Kidney tubule cell (primary cell): Measurements from ENCODE around the gene PPP1R26.
"Not testable (repeated sequence)": the region's sequence is repeated elsewhere in the genome, so short reads cannot be mapped to it uniquely, and the experiment has no call there.

Experiments used
- DNase-seq: peaks from one replicate; pipeline ENCODE4 v3.0.0-alpha.2; 2018; ENCODE audit warnings: low spot score

PPP1R26 gene, protein sequence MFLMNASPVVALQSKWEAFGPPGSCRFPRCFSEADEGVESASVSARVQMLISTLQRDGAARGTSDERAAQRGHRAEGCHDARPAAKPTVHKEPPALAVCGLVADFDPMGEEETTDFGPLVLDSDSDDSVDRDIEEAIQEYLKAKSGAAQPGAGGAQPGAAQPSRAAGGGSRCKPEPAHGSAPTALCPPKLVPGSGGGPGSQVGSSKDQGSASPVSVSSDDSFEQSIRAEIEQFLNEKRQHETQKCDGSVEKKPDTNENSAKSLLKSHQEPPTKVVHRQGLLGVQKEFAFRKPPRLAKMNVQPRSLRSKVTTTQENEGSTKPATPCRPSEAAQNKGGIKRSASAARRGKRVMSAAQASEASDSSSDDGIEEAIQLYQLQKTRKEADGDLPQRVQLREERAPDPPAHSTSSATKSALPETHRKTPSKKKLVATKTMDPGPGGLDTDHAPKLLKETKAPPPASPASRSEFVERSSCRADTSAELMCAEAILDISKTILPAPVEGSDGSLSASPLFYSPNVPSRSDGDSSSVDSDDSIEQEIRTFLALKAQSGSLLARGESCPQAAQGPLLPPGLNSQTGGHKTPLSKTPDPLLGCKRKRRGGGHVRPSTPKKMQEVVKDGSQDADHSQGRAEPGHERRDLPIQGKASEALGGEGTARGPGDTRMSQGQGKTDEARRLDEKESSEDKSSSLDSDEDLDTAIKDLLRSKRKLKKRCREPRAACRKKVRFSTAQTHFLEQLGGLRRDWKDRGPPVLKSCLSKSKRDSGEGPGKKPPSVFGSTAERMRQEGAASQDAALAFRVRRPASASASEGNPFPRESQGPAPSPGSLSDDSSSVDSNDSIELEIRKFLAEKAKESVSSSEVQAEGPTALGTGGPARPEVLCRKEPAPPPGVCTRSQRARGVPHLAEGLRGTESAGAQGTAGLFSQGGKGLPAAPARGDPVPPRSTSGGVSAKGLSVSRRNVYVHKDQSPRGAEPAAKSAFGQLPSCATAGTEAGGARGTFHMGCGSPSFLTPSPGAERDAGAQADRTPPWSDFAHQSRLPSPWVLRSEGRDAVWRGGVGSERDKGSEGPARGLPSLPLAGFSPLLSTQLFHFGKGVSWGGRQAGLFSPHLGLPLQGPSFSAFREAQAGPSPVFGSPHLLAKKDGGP (N-terminal part only)

DNA sequence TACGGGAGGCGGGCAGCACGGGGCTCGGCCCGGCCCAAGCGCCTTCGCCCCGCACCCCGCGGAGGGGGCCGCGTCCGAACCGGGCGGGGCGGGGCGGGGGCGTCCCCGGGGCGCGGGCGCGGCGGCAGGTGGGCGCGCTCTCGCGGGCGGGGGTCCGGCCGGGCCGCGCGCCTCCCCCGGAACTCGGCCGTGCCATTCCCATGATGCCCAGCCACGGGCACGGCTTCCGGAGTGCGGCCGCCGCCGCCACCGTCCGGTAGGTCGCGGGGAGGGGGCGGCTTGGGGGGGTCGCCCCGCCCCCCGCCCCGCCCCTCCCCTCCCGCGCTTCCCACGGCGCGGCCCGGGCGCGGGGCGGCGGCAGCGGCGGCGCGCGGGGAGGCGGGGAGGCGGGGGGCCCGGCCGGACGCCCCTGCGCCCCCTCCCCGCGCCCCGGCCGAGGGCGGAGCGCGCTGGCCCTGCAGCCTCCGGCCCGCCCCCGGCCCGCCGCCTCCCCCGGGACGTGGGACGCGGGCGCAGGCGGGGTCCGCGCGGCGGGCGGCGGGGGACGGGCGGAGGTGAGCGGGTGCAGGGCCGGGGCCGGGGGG is at the start of gene PPP1R26:
Gene PPP1R26 (plus strand): TSS at position 314 of the 584 bp plus-strand sequence. CDS start 4,729 bp downstream, outside the sequence.
- DNase-seq: peak; percentile 57

DNA sequence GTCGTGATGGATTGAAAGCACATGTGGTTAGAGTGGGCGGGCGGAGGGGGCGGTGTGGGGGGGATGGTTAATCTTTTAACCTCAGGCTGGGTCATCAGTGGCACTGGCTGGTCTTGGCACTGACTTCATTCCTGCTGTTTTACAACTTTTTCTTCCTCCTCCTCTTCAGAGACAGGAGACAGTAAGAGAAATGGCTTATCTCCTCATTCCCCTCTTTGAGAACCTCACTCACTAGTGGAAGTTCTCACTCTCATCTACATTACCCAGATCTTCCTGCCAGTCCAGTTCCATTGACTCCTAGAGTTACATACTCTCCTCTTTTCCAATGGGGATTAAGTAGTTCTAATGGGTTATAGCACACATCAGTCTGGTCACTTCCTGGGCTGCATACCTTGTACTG is 42.3 kb upstream of the PPP1R26 start:
- DNase-seq: no peak

DNA sequence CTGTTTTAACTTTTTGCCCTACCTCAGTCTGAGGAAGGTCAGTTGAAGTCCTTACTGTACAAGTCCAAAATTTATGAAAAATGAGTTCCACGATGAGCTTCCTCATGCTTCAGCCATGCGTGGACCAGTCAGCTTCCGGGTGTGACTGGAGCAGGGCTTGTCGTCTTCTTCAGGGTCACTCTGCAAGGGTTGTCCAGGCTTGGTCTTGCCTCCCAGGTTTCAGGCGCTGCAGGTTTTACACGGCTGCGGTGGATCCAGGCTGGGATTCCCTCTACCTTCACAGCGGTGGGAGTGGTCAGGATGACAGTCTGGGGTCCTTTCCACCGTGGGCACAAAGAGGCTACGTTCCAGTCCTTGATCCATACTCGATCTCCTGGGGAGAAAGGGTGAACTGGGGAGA is 41.9 kb upstream of the PPP1R26 start:
- not testable (repeated sequence) for DNase-seq

DNA sequence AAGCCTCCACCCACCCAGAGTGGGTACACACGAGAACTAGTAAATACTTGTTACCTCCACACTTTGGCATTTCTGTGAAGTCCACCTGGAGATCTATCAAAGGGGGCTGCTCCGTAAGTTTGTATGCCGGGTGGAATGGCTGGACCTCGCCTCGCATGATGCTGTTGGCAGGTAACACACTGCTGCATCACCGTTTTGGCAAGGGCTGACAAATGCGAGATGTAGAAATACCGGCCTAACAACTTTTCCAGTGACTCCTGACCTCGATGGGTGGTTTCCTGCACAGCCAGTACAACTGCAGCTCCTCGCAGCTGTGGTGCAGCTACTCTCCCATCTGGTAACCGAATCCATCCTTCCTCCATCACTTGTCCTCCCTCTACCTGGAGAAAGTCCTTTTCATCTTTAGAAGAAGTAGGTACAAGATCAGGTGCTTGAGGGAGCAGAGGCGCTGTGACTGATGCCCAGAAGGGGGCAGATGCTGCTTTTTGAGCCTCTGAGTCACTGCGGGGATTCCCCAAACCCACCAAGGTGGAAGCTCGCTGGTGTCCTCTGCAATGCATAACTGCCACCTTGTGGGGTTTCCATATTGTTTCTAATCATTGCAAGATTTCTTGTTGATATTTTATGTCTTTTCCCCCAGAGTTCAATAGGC is 40.9 kb upstream of the PPP1R26 start:
- peak; percentile 33 for DNase-seq

DNA sequence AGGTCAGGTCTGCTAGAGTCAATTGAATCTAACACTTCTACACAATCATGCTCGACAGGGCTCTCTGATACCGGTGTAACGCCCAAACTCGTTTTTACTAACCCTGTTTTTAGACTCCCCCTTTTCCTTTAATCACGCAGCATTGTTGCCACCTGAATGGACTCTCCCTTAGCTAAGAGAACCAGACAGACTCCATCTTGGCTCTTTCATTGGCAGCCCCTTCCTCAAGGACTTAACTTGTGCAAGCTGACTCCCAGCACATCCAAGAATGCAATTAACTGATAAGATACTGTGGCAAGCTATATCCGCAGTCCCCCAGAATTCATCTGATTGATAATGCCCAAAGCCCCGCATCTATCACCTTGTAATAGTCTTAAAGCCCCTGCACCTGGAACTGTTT is 40.1 kb upstream of the PPP1R26 start:
- DNase-seq: not testable (repeated sequence)

DNA sequence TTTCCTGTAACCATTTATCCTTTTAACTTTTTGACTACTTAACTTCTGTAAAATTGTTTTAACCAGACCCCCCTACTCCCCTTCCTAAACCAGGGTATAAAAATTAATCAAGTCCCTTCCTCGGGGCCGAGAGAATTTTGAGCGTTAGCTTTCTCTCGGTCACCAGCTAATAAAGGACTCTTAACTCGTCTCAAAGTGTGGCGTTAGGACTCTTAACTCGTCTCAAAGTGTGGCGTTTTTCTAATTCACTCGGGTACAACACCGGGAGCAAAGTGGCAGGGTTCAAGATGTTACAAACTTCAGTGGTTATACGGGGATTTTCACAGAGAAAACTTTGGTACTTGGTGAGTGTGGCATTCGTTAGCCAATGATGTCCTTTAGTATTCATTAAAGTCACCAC is 39.7 kb upstream of the PPP1R26 start:
- no peak for DNase-seq

DNA sequence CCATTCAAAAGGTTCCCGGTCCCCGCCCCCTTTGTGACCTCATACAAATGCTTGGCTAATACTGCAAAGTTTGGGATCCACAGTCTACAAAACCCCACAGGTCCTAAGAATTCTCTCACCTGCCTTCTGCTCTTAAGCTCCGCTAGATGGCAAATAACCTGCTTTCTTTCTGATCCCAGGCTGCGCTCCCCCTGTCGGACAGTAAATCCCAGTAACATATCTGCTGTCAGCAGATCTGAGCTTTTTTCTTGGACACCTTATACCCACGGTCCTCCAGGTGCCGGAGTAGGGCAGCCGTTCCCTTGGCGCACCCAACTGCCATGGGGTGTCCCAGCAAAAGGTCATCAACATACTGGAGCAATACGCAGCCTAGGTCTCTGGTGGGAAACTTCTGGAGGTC is 39.0 kb upstream of the PPP1R26 start:
- peak; percentile 13 for DNase-seq

DNA sequence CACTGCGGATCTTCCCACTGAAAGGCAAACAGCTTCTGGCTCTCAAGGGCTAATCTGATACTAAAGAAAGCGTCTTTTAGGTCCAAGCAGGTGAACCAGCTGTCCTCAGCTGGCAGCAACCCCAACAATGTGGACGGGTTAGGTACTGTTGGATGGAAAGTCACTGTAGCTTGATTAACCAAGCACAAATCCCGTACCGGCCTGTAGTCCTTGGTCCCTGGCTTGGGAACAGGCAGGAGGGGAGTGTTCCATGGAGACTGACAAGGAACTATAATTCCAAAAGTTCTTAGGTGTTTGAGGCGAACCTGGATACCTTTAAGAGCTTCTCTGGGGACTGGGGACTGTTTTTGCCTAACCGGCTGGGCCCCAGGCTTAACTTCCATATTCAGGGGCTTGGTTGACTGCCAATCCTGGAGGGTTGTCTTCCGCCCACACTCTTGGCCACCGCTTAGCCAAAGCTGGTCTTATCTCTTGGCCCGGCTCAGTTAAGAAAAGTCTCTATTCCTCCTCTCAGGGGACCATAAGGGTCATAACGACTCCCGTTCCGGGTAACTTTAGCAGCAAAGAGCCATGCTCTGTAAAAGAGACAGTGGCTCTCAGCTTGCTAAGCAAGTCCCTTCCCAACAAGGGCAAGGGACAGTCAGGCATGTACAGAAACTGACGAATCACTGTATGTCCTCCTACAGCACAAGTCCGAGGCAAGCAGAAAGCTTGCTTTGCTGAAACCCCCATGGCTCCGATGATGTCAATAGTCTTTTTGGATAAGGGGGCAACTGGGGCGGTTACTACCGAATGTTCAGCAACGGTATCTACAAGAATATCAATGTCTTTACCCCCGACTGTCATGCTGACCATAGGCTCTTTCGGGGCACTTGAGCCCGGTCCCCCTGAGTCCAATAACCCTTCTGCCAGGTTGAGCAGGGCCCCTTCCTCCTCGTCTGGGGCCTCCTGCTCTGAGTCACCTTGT is 38.2 kb upstream of the PPP1R26 start:
- not testable (repeated sequence) for DNase-seq

DNA sequence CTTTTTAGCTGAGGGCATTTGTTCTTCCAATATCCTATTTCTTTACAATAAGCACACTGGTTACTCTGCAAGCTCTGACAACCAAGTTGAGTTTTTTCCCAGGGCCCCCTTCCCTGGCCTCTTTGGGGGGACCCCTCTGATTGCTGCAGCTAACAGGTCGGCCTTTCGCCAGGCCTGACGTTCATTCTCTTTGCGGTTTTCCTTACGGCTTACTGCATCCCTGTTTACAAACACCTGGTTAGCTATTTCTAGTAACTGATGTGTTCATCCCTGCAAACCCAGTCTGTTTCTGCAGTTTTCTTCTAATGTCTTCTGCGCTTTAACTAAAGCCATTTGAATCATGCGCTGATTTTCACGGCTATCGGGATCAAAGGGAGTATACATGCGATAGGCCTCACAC is 37.5 kb upstream of the PPP1R26 start:
- no peak for DNase-seq

DNA sequence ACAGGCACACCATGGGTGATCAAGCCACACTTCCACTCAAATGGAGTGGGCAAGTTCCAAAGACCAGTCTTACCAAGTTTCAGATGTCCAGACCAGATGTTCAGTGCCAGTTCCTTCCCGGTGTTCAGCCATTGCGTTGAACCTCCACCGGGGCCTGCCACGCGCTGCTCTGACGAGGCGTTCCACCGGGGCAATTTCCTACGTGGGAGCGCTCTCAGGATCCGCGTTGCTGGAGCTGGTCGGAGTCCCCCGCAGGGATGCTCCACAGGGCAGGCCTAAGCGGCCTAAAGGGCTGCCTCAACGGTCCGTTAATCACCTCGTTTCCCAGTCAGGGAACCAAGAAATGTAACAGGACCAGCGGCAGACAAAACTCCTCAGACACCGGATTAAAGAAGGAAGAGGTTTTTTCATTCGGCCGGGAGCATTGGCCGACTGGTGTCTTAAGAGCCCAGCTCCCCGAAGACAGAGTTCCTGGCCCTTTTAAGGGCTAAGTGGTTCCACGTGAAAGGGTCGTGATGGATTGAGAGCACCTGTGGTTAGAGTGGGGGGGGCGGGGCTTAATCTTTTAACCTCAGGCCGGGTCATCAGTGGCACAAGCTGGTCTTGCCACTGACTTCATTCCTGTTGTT is 35.7 kb upstream of the PPP1R26 start:
- peak; percentile 28 for DNase-seq

DNA sequence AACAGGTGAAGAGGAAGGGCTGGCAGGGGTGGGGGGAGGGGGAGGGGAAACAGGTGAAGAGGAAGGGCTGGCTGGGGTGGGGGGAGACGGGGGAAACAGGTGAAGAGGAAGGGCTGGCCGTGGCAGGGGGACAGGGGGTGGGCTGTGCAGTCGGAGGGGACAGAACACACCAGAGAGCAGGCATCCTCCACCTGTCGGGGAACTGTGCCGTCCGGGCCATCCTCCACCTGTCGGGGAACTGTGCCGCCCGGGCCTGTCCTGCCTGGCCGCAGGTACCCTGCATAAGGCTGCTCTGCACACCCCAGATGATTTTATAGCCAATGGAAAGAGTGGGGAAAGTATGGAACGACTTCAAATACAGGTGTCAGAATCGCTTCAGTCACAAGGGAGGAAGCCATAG is 32.5 kb upstream of the PPP1R26 start:
- no peak for DNase-seq

DNA sequence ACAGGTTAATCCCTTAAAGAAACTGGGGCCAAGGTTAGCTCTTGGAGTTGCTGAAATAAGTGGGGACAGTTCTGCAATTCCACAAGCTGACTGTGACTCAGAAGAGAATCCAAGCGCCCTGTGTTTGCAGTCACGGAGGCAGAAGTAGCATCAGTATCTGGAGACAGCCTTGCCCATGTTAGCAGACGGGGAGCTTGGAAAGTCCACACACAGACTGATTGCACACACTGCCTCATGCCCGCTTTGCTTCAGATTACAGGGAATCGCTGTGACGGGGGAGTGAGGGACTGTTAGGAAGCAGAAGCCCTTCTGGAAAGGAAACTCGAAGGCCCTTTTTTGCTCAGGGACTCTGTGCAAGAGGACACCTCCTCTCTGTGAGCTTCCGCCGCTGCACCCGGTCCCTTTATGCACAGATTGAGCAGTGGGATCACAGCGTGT is 30.9 kb upstream of the PPP1R26 start:
- no peak for DNase-seq

DNA sequence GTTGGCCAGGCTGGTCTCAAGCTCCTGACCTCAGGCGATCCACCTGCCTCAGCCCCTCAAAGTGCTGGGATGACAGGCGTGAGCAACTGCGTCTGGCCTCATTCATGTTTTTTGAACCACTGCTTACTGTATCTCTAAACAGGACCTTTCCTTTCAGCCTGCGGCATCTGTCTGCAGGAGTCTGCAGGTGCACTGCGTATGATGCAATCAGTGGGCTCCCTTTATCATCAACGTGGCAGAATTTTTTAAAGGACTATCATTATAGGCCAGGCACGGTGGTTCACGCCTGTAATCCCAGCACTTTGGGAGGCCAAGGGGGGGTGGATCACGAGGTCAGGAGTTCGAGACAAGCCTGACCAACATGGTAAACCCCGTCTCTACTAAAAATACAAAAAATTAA is 30.1 kb upstream of the PPP1R26 start:
- not testable (repeated sequence) for DNase-seq

DNA sequence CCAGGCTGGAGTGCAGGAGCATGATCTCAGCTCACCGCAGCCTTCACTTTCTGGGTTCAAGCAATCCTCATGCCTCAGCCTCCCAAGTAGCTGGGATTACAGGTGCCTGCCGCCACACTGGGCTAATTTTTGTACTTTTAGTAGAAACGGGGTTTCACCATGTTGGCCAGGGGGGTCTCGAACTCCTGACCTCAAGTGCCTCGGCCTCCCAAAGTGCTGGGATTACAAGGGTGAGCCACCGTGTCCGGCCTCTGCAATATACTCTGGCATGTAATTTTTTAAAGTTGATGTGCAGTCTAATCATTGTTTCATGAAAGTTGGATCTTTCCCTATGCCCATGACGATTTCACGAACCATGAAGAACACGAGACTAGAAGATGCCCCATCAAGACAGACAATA is 28.6 kb upstream of the PPP1R26 start:
- DNase-seq: no peak

DNA sequence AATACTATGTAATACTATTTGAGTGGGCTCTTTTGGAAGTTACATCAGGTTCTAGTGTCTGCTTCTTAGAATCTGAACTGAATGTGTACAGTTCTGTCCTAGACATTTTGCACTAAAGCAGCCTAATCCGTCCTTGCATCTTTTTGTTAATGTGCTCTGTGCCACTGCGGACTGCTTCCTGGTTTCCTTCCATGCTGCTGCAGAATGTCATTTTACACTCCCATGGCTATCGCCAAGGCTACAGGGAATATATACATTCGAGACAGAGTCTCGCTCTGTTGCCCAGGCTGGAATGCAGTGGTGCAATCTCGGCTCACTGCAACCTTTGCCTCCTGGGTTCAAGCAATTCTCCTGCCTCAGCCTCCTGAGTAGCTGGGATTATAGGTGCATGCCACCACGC is 27.7 kb upstream of the PPP1R26 start:
- DNase-seq: not testable (repeated sequence)

DNA sequence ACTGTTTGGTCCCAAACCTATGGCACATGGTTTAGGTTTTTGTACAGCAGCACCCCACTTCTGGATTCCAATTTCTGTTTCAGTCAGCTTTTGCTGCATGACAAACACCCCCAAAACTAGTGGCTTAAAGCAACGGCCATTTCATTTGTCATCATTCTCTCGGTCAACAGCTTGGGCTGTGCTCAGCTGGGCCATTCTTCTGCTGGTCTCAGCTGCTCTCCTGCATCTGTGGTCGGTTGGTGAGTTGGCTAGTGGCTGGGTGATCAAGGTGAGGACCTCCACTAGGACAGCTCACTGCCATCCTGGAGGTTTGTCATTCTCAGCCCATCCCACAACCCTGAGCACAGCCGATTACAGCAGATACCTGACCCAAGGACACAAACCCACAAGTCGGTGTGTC is 24.8 kb upstream of the PPP1R26 start:
- no peak for DNase-seq

DNA sequence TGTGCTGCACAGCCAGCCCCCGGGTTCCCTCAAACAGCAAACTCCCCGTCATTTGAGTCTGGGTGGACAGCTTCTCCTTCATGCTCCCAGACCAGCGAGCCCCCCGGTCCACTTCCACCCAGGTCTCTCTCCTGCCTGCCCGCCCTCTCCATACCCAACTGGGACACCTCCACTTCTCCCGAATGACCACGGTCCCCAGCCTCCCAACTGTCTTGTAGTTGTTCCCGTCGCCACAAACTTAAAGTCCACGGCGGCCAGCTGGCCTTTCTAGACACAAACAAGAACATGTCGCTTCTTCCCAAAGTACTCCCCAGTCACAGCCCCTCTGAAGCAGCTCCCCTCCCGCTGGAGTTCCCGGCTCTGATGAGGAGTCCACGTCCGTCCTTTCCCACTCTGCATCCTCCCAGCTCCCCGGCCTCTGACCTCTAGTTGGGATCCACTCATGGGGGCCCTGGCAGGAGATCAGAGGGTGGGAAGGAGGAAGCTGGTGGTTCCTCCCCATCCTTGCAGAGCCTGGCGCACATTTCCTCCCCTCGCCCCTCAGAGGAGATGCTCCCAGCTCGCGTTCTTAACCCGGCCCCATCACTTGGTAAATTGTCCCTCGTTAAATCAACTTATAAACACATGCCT is 24.1 kb upstream of the PPP1R26 start:
- no peak for DNase-seq

DNA sequence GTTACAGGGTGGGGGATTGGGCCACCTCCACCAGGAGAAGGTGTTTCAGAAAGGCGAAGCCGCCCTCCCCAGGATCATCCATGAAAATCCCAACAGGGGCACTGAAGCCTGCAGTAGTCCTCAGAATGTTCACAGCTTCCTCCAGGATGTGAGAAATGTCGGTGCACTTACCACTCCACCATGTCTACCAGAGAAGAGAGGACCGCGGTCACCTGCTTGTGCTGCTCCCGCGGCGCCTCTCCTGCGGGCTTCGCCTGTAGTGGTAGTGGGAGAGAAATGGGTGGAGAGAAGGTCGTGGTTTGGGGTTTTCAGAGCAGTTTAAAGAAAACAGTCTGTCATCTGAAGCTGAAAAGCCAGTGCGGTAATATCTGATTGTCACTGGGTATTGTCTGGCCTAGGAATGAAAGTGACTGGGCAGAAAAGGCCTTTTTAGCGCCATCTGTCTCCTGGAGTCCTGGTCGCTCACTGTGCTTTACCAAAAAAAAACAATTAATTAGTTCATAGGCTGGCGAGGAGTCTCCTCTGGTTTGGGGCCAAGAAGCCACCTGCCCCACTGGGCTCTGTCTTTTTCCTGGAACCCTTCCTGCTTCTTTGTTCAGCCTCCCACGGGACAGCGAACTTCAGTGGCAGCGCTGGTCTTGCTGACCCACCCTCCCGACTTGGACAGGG is 23.0 kb upstream of the PPP1R26 start:
- DNase-seq: no peak

DNA sequence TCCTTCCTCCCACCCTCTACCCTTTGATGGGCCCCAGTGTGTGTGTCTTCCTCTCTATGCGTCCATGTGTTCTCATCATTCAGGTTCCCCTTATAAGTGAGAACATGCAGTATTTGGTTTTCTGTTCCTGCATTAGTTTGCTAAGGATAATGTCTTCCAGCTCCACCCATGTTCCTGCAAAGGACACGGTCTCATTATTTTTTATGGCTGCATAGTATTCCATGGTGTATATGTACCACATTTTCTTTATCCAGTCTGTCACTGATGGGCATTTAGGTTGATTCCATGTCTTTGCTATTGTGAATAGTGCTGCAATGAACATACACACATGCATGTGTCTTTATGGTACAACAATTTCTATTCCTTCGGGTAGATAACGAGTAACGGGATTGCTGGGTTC is 21.1 kb upstream of the PPP1R26 start:
- not testable (repeated sequence) for DNase-seq
